Tongue (tissue), 2 donors: ENCODE measurements around the gene MED16. TPM values are rescaled to one million over a fixed set of nuclear protein-coding genes. Genes with fewer than 3 reads are reported as not detected.
"Not testable (repeated sequence)": the region's sequence is repeated elsewhere in the genome, so short reads cannot be mapped to it uniquely, and the experiment has no call there.

Experiments
- DNase-seq: peaks from one replicate; pipeline ENCODE4 v3.0.0-alpha.2; 2015
- total RNA-seq: library from RNA; depleted of rRNA; stranded (reverse); fragments of >200 nt; gene quantifications from one replicate; pipeline ENCODE4 v1.2.3, GENCODE V29; 2014

MED16 gene
- total RNA-seq, 1 donor from 2014 or later: 34.4 TPM

GRCh38 chr19:889662-890295 is 3.2 kb downstream of the MED16 start:
- DNase-seq: no peak

DNA sequence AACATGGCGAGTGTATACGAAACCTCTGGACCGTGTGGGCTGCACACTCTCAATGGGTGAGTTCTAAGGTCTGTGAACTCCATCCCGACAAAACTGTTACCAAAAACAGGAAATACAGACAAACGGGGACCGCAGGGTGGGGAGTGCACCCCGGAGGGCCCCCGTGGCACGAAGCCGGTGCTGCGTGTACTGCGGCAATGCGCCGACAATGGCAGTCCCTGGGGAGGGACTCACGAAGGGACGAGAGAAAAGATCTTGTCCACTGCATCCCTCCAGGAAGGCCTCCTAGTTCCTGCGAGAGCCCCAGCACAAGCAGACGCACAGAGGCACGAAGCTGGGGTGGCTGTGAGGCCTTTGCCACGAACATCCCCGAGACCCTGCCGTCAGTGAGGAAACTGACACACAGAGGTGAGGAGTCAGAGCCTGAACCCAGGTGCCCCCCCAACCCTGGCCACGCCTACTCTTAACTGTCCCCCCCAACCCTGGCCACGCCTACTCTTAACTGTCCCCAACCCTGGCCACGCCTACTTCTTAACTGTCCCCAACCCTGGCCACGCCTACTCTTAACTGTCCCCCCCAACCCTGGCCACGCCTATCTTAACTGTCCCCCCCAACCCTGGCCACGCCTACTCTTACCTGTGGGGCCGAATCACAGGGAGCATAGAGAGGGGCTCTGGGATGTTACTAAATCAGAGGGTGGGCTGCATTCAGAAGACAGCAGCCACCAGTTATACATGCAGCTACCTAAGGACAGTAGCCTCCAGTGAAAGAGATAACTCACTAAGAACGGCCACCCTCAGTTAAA is 4.2 kb downstream of the MED16 start:
- DNase-seq: no peak

DNA sequence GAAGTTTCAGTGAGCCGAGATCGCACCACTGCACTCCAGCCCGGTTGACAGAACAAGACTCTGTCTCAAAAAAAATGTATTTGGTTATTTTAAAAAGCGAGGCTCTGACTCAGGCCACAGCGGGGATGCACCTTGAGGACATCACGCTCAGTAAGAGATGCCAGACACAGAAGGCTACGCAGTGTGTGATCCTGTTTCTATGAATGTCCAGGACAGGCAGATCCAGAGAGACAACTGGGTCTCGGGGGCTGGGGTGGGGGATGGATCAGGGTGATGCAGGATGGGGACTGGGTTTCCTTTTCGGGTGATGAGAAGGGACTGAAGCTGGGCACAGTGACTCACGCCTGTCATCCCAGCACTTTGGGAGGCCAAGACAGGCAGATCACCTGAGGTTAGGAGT is 5.4 kb downstream of the MED16 start:
- no peak for DNase-seq

DNA sequence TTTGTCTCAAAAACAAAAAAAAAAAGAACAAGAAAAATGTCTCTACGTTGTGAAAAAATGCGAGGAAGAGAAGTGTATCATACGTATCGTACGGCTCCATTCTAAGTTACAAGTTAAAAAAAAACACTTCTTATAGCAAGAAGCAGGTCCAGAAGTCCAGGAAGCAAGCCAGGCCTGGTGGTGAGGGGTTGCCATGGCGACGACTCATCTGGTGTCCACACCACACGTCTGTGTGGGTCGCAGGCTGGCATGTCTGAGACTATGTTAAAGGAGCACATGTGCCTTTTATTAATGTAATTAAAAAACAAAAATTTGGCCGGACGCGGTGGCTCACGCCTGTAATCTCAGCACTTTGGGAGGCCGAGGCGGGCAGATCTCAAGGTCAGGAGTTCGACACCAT is 5.9 kb downstream of the MED16 start:
- no peak for DNase-seq

- DNase-seq: no peak
Measured at GRCh38 chr19:885536-886224, 7.3 kb downstream of the MED16 start.

DNA sequence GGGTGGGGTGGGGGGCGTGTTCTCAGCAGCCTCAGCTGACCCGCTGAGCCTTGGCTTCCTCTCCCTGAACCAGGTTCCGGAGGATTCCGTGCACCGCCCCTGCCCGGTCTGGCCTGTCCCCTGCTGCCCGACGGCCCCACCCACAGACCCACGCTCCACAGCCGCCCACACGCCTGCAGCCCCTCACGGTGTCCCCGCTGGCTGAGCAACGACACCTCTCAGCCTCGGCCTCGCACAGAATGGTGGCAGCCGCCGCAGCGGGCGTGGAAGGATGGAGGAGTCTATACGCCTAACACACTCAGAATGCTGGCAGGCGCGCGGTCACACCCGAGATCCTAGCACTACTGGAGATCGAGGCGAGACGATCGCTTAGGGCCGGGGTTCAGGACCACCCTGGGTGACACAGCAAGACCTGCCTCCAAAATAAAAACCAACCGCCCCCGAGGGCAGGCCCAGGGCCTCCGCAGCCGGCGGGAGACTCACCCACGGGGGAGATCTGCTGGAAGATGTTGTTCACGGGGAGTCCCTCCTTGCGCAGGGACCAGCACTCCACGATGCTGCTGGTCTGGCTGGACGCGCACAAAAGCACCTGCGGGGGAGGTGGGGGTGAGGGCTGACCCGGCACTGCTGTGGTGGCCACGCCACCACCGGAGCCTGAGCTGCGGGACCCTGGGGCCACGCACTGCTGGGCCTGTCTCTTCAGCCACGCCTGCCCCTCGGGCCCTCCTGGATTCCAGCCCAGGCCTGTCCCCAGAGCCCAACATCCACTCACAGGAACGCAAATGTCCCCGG is 8.4 kb downstream of the MED16 start:
- DNase-seq: no peak

- no peak for DNase-seq
Measured at GRCh38 chr19:883661-884211, 9.3 kb downstream of the MED16 start.

DNA sequence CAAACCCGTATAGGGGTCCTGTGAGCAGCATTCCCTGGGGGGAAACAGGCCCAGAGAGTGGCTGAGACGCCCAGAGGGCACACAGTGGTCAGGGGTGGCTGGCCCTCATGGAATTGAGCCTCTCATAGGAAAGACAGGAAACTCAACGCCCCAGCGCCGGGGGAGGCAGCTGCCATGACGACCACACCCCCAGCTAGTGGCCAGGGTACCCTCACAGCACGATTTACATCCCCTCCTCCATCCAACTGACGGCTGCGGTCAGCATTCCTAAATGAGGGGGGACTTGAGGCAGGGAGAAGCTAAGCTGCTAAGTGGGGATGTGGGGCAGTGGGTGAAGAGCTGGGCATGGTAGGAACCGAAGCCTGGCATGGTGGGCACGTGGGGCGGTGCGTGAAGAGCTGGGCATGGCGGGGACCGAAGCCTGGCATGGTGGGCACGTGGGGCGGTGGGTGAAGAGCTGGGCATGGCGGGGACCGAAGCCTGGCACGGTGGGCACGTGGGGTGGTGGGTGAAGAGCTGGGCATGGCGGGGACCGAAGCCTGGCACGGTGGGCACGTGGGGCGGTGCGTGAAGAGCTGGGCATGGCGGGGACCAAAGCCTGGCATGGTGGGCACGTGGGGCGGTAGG is 10.0 kb downstream of the MED16 start:
- DNase-seq: no peak

DNA sequence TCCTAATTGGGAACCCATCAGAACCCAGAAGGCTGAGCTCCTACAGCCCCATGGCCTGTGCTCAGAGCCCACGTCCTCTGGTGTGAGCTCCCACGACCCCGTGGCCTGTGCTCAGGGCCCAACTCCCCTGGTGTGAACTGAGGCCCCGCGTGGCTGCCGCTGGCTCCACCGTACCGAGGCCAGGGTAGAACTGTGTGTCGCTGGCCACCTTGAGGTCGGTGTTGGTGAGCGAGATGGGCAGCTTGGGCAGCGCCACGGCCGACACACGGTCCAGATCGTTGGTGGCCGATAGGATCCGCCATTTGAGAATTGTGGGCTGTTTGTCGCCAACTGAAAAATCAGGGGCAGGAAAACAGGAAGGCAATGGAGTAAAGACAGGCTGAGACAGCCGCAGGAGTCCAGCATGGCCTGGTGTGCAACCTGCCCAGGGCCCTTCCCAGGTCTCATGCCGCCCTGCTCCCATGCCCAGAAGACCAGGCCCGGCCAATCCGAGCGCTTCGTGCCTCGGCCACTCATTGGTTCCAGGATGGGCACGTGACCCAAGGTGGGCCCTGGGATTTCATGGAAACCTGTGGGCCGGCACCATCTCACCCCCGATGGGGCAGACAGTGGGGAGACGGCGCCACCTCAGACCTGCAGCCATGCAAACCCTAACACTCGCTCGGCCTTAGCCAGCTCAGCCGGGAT is 11.5 kb downstream of the MED16 start:
- no peak for DNase-seq

DNA sequence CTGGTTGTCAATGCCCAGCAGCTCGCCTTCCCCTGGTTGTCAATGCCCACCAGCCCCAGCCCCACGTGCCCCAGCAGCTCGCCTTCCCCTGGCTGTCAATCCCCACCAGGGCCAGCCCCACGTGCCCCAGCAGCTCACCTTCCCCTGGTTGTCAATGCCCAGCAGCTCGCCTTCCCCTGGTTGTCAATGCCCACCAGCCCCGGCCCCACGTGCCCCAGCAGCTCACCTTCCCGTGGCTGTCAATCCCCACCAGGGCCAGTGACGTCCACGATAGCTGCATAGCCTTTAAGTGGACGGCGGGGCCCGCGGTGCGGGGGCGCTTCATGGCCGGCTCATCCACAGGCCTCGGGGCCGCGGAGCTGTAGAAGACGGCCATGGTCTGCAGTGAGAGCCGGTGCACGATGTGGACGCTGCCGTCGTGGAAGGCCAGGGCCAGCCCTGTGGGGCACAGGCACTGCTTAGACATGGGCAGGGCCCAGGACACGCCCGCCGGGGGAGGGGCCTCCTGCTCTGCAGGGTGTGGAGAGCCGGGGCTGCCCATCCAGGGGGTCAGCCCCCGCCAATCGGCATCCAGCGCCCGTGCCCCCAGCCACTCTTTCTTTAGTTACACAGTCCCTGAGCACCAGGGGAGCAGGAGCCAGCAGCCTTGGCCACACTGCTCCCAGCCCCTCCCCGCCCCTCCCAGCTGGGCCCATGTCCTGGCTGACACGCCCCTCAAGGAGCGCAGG is 13.1 kb downstream of the MED16 start:
- DNase-seq: no peak

- DNase-seq: not testable (repeated sequence)
Measured at GRCh38 chr19:878751-879561, 14.0 kb downstream of the MED16 start.

GRCh38 chr19:877992-878660 is 14.9 kb downstream of the MED16 start:
- DNase-seq: not testable (repeated sequence)

DNA sequence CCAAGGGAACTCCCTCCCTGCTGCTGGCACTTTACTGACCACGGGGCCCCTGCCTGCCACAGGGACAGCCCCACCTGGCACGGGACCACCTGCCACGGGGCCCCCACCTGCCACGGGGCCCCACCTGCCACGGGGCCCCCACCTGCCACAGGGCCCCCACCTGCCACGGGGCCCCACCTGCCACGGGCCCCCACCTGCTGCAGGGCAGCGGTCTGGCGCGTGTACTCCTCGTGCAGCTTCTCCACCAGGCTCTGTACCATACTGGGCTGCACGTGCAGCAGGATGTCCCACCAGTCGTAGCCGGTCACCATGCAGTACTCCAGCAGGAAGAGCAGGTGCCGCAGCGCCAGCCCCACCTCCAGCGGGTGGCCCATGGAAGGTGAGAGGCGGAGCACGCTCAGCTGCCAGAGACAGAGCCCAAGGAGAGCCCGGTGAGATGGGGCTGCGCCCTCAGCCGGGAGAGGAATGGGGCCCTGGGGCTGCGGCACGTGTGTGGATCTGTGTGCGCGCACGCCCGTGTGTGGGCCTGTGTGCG is 16.1 kb downstream of the MED16 start:
- DNase-seq: no peak

- DNase-seq: no peak
Measured at GRCh38 chr19:876089-876488, 16.9 kb downstream of the MED16 start.

DNA sequence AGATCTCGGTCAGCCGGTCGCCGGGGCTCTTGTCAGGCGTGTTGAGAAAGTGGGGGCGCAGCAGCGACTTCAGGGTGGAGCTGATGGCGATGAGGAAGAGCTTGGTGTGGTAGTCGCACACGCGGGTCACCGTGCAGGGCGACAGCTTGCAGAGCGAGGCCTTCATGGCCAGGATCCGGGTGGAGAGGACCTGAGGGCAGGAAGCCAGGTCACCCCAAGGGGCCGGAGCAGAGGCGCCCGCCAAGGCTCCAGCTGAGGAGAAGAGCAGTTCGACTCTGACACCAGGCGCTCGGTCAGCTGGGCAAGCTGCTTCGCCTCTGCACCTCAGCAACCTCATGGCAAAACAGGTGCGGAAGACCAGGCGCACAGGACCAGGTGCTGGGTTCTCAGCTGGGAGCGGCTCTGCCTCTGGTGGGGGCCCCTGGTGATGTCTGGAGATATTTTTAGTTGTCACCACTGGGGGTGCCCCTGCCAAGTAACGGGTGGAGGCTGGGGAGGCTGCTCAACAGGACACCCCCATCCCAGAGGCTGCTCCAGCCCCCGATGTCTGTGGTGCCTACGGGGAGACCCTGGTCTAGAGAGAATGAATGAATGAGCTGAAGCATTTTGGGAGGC is 17.6 kb downstream of the MED16 start:
- DNase-seq: no peak

- peak; percentile 59 for DNase-seq
Measured at GRCh38 chr19:873561-874041, 19.4 kb downstream of the MED16 start.

DNA sequence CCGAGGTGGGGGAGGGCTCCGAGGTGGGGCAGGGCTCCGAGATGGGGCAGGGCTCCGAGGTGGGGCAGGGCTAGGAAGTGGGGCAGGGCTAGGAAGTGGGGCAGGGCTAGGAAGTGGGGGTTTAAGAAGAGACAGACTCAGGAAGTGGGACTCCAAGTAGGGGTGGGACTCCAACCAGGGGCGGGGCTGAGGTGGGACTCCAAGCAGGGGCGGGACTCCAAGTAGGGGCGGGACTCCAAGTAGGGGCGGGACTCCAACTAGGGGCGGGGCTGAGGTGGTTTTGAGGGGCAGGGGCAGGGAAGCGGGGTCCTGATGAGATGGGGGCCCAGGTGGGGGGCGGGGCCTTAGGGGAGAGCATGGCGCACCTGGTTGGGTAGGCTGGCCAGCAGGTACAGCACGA is 19.9 kb downstream of the MED16 start:
- DNase-seq: no peak
